ENCODE measurements around the gene LRRTM4.

Gene LRRTM4

GRCh38 chr2:77521931-77522470 lies at the start of gene LRRTM4:
Gene LRRTM4, minus strand, starts transcription at chr2:77522376.
- DNase-seq = peak; percentile 53 to 74

- no peak for DNase-seq
These were observed 49.4 kb upstream of the LRRTM4 start for GRCh38 chr2:77571545-77571944.

DNA sequence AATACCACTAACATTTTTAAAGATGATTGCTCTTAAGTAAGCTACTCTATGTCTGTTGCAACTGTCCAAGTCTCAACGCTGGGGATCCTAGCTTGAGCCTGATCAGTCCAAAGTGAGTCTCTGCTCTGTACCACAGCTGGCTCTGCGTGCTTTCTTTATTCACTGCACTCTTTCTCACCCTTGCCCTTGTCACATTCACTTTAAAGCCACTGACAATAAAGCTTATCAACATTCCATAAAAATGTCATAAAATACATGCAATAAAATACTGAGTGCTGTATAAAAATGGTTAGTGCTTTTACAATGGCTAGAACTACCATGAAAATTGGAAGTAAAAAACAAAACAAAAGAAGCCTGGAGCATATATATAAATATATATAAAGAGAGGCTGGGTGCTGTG lies 45.5 kb upstream of the LRRTM4 start:
- DNase-seq = no peak

GRCh38 chr2:77566582-77566981 lies 44.4 kb upstream of the LRRTM4 start:
- no peak for DNase-seq

GRCh38 chr2:77566131-77566530 lies 44.0 kb upstream of the LRRTM4 start:
- DNase-seq = no peak

DNA sequence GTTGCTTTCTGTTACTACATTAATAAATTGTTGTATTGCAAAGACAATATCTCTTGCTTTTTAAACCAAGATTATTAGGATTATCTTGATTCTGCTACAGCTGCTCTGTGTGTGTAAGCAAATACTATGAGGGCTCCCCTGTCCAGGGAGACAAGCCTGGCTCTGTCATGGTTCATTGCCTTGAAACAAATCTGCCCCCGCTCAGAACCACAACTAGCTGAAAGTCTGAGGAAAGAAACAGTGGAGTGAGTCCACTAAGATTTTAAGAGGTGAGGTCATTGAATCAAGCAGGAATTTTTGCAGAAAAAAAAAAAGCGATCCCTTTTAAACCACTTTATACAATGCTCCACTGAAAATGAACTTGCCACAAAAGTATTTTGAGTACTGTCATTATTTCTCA lies 30.8 kb upstream of the LRRTM4 start:
- DNase-seq = peak; percentile 7 to 54

DNA sequence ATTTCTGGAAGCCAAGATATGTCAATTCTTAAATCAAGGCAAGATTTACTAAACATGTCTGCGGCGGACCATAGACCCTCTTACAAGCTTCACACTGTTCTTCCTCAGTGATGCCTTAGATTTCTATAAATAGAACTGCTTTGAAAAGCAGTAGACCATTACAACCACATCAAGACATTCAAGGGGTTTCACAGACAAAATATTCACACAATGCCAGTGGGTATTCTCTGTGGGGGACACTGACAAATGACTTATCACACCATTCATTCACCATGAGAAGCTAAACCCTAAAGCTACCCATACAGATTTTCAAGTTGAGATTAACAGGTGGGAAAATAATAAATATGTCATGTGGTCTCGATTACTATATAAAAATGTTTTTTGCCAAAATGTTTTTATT lies 15.9 kb upstream of the LRRTM4 start:
- no peak for DNase-seq

GRCh38 chr2:77522888-77523287 lies 712 bp upstream of the LRRTM4 start:
- no peak for DNase-seq

DNA sequence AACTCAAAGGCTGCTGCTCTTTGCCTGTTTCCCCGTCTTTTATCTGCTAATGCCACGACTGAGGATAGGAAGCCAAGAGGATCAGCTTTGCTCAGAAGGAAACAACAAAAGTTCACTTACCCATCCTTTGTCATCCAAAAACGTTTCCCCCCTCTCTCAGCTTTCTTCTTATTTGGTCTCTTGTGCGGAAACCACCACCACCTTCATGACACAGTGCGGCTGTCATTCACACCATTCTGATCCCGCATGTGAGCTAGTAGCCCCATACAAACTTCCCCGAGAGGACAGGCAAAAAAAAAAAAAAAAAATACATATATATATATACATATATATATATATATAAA lies 656 bp downstream of the LRRTM4 start:
- no peak for DNase-seq

DNA sequence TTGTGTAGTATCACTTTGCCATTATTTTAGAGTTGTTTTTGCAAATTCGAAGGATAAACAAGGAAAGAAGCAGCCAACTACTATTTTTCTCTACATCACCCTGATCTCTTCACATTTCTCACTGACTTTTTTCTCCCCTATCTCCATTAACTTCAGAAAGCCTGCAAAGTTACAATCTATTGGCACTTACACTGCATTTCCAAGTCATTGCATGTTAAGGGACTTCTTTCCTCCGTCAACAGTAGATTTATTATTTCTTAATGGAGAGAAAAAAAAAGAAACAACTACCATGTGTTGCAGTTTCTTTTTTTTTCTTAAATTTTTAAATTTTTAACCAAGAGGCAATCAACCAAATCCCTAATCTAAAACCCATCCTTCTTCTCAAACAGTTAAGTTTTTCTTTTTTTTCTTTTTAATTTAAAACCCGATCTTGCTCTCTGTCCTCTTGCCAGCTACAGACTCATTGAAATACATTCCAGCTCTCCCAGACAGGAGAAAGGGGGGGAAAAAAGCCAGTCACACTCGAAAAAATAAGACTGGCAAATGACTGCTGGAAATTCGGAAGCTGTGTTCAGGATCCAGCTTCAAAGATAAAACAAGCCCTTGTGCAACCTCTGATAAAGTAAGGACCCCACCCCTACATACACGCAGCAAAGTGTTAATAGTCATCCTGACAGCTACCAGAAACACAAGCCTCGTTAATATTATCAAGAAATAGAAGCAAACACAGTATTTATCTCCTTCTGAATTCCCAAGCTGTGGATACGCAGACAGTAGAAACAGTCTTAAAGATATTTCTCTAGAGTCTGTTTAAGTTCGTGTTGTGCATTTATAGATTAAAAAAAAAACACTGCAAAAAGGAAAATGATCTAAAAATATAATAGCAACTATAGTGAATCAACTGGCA lies 1.3 kb downstream of the LRRTM4 start:
- no peak for DNase-seq

- no peak for DNase-seq
These were observed 2.2 kb downstream of the LRRTM4 start for GRCh38 chr2:77519888-77520506.

DNA sequence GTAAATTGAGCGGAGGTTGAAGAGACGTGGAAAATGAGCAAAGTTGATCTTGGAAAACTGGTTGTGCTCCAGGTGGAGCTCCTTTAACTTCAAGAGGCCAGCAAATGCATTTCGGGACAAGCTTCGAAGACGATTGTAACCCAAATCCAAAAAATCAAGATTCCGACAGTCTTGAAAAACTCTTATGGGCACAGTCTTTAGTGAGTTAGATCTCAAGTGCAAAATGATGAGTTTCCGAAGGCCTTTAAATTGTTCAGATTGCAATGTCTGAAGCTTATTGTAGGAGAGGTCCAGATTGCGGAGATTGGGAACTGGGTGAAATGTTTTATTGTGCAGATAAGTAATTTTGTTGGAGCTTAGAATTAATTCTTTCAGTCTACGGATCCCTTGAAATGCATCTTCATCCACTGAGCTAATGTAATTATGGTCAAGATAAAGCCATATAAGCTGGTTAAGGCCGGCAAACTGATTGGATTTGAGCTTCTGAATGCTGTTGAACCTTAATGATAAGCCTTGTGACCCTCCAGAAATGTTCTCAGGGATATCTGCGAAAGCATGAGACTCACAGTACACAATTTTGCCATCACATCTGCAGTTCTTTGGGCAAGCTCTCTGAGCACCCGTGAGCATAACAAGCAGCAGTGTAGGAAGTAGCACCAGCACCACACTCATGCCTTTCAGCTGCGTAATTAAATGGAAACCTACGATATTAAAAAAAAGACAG lies 2.9 kb downstream of the LRRTM4 start:
- no peak for DNase-seq

GRCh38 chr2:77518311-77518710 lies 3.9 kb downstream of the LRRTM4 start:
- DNase-seq = no peak

DNA sequence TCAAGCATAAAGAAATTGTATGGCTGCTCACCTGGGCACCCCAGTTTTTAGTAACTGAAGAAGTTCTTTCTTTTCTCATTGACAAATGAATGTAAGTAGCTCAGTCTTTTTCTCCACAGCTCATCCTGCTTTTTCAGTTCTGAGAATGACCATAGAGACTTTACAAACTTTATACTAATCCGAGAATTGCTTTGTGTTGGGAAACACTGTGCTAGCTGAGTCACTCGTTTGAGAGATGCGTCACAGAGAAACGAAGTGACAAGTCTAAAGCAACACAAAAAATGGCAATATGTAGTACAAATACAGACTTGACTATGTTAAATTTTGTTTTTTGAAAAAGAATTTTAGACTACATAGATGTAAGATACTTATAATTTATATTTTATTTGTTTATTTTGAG lies 9.0 kb downstream of the LRRTM4 start:
- DNase-seq = no peak

- DNase-seq = no peak
These were observed 9.7 kb downstream of the LRRTM4 start for GRCh38 chr2:77512507-77512906.

GRCh38 chr2:77508511-77508910 lies 13.7 kb downstream of the LRRTM4 start:
- DNase-seq = no peak

- DNase-seq = no peak
These were observed 14.5 kb downstream of the LRRTM4 start for GRCh38 chr2:77507657-77508056.

- no peak for DNase-seq
These were observed 34.0 kb downstream of the LRRTM4 start for GRCh38 chr2:77488141-77488540.

DNA sequence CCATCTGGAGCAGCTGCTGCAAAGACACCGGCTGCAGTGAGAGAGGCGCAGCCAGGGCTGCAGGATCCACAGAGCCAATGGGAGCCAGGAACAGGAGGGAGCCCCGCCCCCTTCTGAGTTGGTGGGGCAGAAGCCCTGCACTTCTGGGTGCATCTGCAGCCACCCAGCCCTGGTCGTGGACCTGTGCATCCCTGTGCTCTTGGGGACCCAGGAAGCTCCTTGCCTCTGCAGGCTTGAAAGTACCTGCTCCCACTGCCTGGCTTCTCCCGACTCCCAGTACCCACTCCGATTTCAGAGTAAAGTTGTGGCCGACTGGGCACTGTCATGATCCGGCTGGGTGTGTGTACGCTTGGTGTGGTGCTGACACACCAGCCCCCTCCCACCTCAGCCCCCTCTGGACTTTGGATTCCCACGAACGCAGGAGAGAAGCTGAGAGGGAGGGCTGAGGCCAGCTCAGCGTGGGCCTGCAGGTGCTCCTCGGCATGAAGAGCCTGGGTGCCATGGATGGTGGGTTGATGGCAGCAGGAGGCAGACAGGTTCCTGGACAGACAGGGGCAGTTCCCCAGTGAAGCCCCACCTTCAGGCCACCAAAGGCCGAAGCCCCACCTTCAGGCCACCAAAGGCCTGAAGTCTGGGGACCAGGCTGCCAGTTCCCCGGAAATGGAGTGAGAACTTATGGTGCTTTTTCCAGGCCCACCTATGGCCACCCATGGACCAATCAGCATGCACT lies 34.9 kb downstream of the LRRTM4 start:
- no peak for DNase-seq

- DNase-seq = no peak
These were observed 38.1 kb downstream of the LRRTM4 start for GRCh38 chr2:77484026-77484425.

DNA sequence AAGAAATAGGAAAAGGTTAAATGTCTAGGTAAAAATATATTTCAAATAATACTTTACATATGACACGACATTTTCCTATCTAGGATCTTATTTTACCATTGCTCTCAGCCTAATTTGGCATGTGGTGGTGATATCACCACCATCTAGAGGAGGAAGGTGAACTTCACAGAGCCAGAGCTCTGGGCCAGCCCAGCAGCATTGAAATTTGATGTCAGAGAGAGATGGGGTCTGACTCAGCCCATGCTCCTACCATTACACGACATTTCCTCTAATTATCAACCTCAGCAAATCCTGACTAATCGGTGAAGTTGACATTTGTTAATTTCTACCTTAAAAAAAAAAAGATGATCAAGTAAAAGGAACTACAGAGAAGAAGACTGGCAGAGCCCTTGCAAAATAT lies 42.3 kb downstream of the LRRTM4 start:
- DNase-seq = no peak

- no peak for DNase-seq
These were observed 42.8 kb downstream of the LRRTM4 start for GRCh38 chr2:77479395-77479794.

GRCh38 chr2:77470096-77470495 lies 52.1 kb downstream of the LRRTM4 start:
- peak; percentile 58 to 94 for DNase-seq
